Coronary artery (tissue), 2 donors: ENCODE results near the gene LTBR.
A peak's percentile ranks its signal among the peaks of the same experiment; 100 is the strongest.

Source experiments
- DNase-seq: peaks from one replicate; pipeline ENCODE4 v3.0.0-alpha.2; 2017; ENCODE audit warnings: low spot score
- H3K27ac ChIP-seq, 2 donors: fragments of 200-600 bp; sonication (generic); one replicate each; pipeline ENCODE4 v1.5.1; 2016 to 2019
- H3K4me3 ChIP-seq: fragments of 200-600 bp; sonication (generic); 2 replicates; pipeline ENCODE4 v1.5.1; 2016; ENCODE audit warnings: mild to moderate bottlenecking, moderate library complexity
- CTCF ChIP-seq: fragments of 200-600 bp; sonication (generic); IDR thresholded peaks from one replicate; pipeline ENCODE4 v1.5.1; 2019; ENCODE audit warnings: antibody characterized with exemption

Gene LTBR

GRCh38 chr12:6376870-6377666 lies 6.9 kb upstream of the LTBR start:
- H3K27ac ChIP-seq = peak overlapping the region; percentile 54 to 85
- no peak for TF ChIP-seq CTCF
- H3K4me3 ChIP-seq = peak overlapping the region; percentile 15
- no peak for DNase-seq

- Histone ChIP-seq H3K4me3 (no peak overlapping the region), H3K27ac (peak overlapping the region; percentile 54 to 85)
- no peak for DNase-seq
- no peak for TF ChIP-seq CTCF
Observed at GRCh38 chr12:6377667-6377994, 6.3 kb upstream of the LTBR start.

- no peak for DNase-seq
- Histone ChIP-seq H3K4me3 (no peak overlapping the region), H3K27ac (peak overlapping the region in 1 of 2 donors; percentile 45)
- no peak for TF ChIP-seq CTCF
Observed at GRCh38 chr12:6378709-6379472, 5.1 kb upstream of the LTBR start.

- DNase-seq = no peak
- no peak for TF ChIP-seq CTCF
- H3K27ac ChIP-seq = no peak overlapping the region
Observed at GRCh38 chr12:6380141-6381121, 3.5 kb upstream of the LTBR start.

GRCh38 chr12:6382371-6382770 lies 1.6 kb upstream of the LTBR start:
- Histone ChIP-seq H3K4me3 (no peak overlapping the region), H3K27ac (peak overlapping the region in 1 of 2 donors; percentile 94)
- no peak for TF ChIP-seq CTCF
- no peak for DNase-seq

More at GRCh38 chr12:6380141-6381121, 3.5 kb upstream of the LTBR start:
- no peak overlapping the region for H3K4me3 ChIP-seq

GRCh38 chr12:6382982-6383381 lies 980 bp upstream of the LTBR start:
- Histone ChIP-seq H3K4me3 (peak overlapping the region; percentile 89), H3K27ac (peak overlapping the region; percentile 94)
- no peak for DNase-seq
- no peak for TF ChIP-seq CTCF
